ENCODE measurements around the gene IL12RB2.

GRCh38 chr1:67441183-67441582 is 133.5 kb downstream of the IL12RB2 start:
- no peak for TF ChIP-seq GATA3 (IDR thresholded peaks at IDR 0.05; ENCODE audit: low read depth, low read length)
- no peak for TF ChIP-seq GATA2 (IDR thresholded peaks at IDR 0.05; ENCODE audit: low read depth, low read length)
